GM21528 (cell line): Measurements from ENCODE around the gene CDO1.
A peak's percentile ranks its signal among the peaks of the same experiment; 100 is the strongest.
"Not testable (repeated sequence)": the region's sequence is repeated elsewhere in the genome, so short reads cannot be mapped to it uniquely, and the experiment has no call there.

ENCODE experiments used
- ATAC-seq: cut with Tn5 transposase; IDR thresholded peaks from one replicate; pipeline ENCODE4 v1.9.1; 2021; ENCODE audit warnings: mild to moderate bottlenecking, moderate library complexity; ENCODE audit not compliant: unreplicated experiment, low FRiP score

CDO1 gene

GRCh38 chr5:115831163-115831768, 14.8 kb upstream of the CDO1 start:
- peak; percentile 82 for ATAC-seq

GRCh38 chr5:115829913-115830312, 13.5 kb upstream of the CDO1 start:
- no peak for ATAC-seq

GRCh38 chr5:115825948-115826347, 9.5 kb upstream of the CDO1 start:
- no peak for ATAC-seq

- ATAC-seq: not testable (repeated sequence)
Observed at GRCh38 chr5:115824983-115825382, 8.5 kb upstream of the CDO1 start.

GRCh38 chr5:115820846-115821245, 4.4 kb upstream of the CDO1 start:
- ATAC-seq: no peak

GRCh38 chr5:115818821-115819220, 2.4 kb upstream of the CDO1 start:
- ATAC-seq: no peak

GRCh38 chr5:115817386-115817785, 927 bp upstream of the CDO1 start:
- no peak for ATAC-seq

- no peak for ATAC-seq
Observed at GRCh38 chr5:115815693-115816225, 700 bp downstream of the CDO1 start.

- ATAC-seq: no peak
Observed at GRCh38 chr5:115815006-115815692, 1.3 kb downstream of the CDO1 start.

GRCh38 chr5:115813719-115814118, 2.7 kb downstream of the CDO1 start:
- no peak for ATAC-seq

- no peak for ATAC-seq
Observed at GRCh38 chr5:115812372-115812771, 4.1 kb downstream of the CDO1 start.

- no peak for ATAC-seq
Observed at GRCh38 chr5:115811406-115811805, 5.1 kb downstream of the CDO1 start.

- no peak for ATAC-seq
Observed at GRCh38 chr5:115810761-115811160, 5.7 kb downstream of the CDO1 start.

- ATAC-seq: no peak
Observed at GRCh38 chr5:115809946-115810345, 6.5 kb downstream of the CDO1 start.

GRCh38 chr5:115808066-115808465, 8.4 kb downstream of the CDO1 start:
- ATAC-seq: not testable (repeated sequence)

GRCh38 chr5:115807654-115808052, 8.8 kb downstream of the CDO1 start:
- ATAC-seq: no peak

GRCh38 chr5:115806986-115807653, 9.3 kb downstream of the CDO1 start:
- no peak for ATAC-seq

- no peak for ATAC-seq
Observed at GRCh38 chr5:115801984-115802383, 14.5 kb downstream of the CDO1 start.

- no peak for ATAC-seq
Observed at GRCh38 chr5:115801152-115801551, 15.3 kb downstream of the CDO1 start.

GRCh38 chr5:115800108-115800507, 16.4 kb downstream of the CDO1 start:
- ATAC-seq: no peak

- no peak for ATAC-seq
Observed at GRCh38 chr5:115798252-115798651, 18.2 kb downstream of the CDO1 start.

GRCh38 chr5:115796656-115797055, 19.8 kb downstream of the CDO1 start:
- ATAC-seq: no peak
